ENCODE results near the gene MTHFD2. TPM values are rescaled to one million over a fixed set of nuclear protein-coding genes. Genes with fewer than 3 reads are reported as not detected.
"Not testable (repeated sequence)": the region's sequence is repeated elsewhere in the genome, so short reads cannot be mapped to it uniquely, and the experiment has no call there.

The MTHFD2 gene
- total and polyA plus RNA-seq, 12 donors, result 12.4 to 32.6 (median 19.0) TPM

DNA sequence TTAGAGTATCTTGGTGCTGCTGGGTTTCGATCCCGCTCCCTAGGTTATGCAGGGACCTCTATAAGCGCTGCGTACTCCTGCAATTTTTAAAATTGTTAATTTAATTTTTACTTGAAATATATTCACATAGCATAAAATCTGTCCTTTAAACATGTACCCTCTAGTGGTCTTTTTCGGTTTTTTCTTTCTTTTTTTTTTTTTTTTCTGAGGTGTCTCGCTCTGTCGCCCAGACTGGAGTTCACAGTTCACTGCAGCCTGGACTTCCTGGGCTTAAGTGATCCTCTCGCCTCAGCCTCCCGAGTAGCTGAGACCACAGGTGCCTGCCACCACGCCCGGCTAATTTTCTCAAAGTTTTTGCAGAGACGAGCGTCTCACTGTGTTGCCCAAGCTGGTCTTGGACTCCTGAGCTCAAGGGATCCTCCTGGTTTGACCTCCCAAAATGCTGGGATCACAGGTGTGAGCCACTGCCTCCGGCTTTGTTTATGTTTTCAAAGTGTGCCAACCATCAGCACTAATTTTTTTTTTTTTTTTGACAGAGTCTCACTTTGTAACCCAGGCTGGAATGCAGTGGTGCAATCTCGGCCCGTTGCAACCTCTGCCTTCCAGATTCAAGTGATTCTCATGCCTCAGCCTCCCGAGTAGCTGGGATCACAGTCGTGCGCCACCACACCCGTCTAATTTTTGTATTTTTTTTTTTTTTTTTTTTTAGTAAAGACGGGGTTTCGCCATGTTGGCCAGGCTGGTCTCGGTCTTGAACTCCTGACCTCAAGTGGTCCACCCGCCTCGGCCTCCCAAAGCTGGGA, 19.2 kb upstream of the MTHFD2 start:
- 55 to 56% methylated on average over 25 of the region's 25 CpGs for WGBS, 2 donors
- DNase-seq, result no peak
- intact Hi-C loops (cut with DNase I), result loop anchor here in 1 of 10 donors (2.0 kb wide), 1 partner anchor 20 kb away; the partner anchor contains the start of gene MTHFD2

DNA sequence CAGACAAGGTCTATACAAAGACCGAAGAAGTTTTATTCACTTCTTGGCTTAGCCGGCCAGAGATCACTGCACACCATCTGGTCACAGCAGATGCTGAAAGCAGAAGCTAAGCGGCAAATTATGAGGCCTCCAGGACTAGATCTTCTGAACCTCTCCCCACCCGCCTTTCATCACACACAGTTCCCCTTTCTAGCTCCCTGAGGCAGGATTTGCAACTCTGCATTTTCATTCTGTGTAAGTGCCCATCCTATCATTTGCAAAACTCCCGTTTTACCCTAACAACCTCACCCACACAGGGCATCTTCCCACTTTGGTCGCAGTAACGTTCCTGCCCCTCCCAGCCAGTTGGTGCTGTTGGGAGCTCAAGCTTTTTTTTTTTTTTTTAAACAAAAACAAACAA, 16.7 kb upstream of the MTHFD2 start:
- peak in 1 of 2 donors; percentile 42 for DNase-seq
- H3K27me3 ChIP-seq, result no peaks in the 10 kb centered on the region
- no peak overlapping the region for H3K4me3 ChIP-seq
- peak overlapping the region in 2 of 10 donors; percentile 24 to 95 for H3K27ac ChIP-seq
- WGBS, 2 donors, result 45 to 61% methylated on average over 7 of the region's 7 CpGs
- peak in 5 of 8 donors; percentile 7 to 14 (median 13) for ATAC-seq
- TF ChIP-seq, protein P1, sequence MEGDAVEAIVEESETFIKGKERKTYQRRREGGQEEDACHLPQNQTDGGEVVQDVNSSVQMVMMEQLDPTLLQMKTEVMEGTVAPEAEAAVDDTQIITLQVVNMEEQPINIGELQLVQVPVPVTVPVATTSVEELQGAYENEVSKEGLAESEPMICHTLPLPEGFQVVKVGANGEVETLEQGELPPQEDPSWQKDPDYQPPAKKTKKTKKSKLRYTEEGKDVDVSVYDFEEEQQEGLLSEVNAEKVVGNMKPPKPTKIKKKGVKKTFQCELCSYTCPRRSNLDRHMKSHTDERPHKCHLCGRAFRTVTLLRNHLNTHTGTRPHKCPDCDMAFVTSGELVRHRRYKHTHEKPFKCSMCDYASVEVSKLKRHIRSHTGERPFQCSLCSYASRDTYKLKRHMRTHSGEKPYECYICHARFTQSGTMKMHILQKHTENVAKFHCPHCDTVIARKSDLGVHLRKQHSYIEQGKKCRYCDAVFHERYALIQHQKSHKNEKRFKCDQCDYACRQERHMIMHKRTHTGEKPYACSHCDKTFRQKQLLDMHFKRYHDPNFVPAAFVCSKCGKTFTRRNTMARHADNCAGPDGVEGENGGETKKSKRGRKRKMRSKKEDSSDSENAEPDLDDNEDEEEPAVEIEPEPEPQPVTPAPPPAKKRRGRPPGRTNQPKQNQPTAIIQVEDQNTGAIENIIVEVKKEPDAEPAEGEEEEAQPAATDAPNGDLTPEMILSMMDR (IDR thresholded peaks at IDR 0.05), result no peak
- H3K4me1 ChIP-seq, result peaks cover 3 to 60% (median 14%) of the 10 kb centered on the region in 9 donors
- intact Hi-C loops (cut with DNase I), result no loop called here
- H3K9me3 ChIP-seq, result no peaks in the 10 kb centered on the region
- no peaks in the 10 kb centered on the region for H3K36me3 ChIP-seq

More for the DNA sequence above, 19.2 kb upstream of the MTHFD2 start:
- Histone ChIP-seq H3K4me1 (peaks cover 3 to 69% (median 30%) of the 10 kb centered on the region in 9 donors), H3K27ac (peak overlapping the region in 8 of 10 donors; percentile 91 to 96 (median 94)), H3K36me3 (no peaks in the 10 kb centered on the region), H3K9me3 (no peaks in the 10 kb centered on the region), H3K4me3 (peak overlapping the region; percentile 75 to 95 (median 88)), H3K27me3 (no peaks in the 10 kb centered on the region)
- ATAC-seq, result peak in 5 of 8 donors; percentile 0 to 4 (median 2)
- TF ChIP-seq, protein P1 (IDR thresholded peaks at IDR 0.05), result peak in 7 of 9 donors; percentile 21 to 47 (median 34)

DNA sequence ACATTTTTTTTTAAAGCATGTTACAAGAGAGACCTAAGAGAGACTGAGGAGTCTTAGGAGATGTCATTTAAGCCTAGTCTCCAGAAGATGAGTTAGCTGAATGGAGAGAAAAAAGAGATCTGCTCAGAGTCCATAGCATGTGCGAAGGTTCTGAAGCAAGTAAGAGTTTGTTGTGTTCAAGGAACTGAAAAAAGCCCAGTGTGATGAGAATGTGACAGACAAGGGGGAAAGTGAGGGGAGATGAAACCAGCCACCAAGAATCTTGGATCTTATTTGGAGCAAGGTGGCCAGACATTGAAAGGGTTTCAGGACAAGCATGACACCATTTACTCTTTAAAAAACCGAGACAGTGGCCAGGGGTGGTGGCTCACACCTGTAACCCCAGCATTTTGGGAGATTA, 14.5 kb upstream of the MTHFD2 start:
- intact Hi-C loops (cut with DNase I), result no loop called here
- Histone ChIP-seq H3K36me3 (no peaks in the 10 kb centered on the region), H3K9me3 (no peaks in the 10 kb centered on the region), H3K4me3 (no peak overlapping the region), H3K27me3 (no peaks in the 10 kb centered on the region), H3K27ac (peak overlapping the region in 1 of 10 donors; percentile 47), H3K4me1 (peaks cover 0 to 70% (median 3%) of the 10 kb centered on the region in 9 donors)
- TF ChIP-seq, protein P1 (IDR thresholded peaks at IDR 0.05), result no peak
- WGBS, 2 donors, result 79 to 94% methylated on average over 2 of the region's 2 CpGs
- DNase-seq, result no peak
- no peak for ATAC-seq

DNA sequence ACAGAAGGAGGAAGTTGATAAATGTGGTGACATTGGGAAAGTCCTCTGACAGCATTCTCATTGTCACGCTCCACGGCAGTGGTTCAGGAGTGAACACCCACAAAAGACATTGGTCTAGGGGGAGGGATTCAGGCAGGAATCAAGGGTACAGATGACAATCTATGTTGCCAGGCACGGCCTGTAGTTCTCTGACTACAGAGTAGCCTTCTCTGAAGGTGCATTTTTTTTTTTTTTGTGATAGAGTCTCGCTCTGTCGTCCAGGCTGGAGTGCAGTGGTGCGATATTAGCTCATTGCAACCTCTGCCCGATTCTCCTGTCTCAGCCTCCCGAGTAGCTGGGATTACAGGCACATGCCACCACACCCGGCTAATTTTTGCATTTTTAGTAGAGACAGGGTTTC, 12.4 kb upstream of the MTHFD2 start:
- Histone ChIP-seq H3K4me3 (peak overlapping the region in 1 of 10 donors; percentile 26), H3K27ac (peak overlapping the region in 3 of 10 donors; percentile 23 to 93 (median 39)), H3K4me1 (peaks cover 0 to 50% (median 0%) of the 10 kb centered on the region in 9 donors), H3K36me3 (no peaks in the 10 kb centered on the region), H3K27me3 (no peaks in the 10 kb centered on the region), H3K9me3 (no peaks in the 10 kb centered on the region)
- DNase-seq (no peak), ATAC-seq (peak in 7 of 8 donors; percentile 35 to 71 (median 60))
- TF ChIP-seq, protein P1 (IDR thresholded peaks at IDR 0.05), result no peak
- intact Hi-C loops (cut with DNase I), result no loop called here
- WGBS, 2 donors, result 77 to 80% methylated on average over 9 of the region's 9 CpGs

DNA sequence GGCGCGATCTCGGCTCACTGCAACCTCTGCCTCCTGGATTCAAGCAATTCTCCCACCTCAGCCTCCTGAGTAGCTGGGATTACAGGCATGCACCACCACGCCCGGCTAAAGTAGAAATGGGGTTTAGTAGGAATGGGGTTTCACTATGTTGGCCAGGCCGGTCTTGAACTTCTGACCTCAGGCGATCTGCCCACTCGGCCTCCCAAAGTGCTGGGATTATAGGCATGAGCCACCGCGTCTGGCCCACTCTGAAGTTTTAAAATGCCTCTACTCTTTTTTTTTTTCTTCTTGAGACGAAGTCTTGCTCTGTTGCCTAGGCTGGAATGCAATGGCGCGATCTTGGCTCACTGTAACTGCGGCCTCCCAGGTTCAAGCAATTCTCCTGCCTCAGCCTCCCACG, 11.7 kb upstream of the MTHFD2 start:
- Histone ChIP-seq H3K4me1 (peaks cover 0 to 45% (median 0%) of the 10 kb centered on the region in 9 donors), H3K27ac (peak overlapping the region in 1 of 10 donors; percentile 93)
- H3K36me3 ChIP-seq; intact Hi-C loops (cut with DNase I); DNase-seq; H3K27me3 ChIP-seq; H3K4me3 ChIP-seq; H3K9me3 ChIP-seq; ATAC-seq: not testable (repeated sequence)
- 96 to 97% methylated on average over 15 of the region's 15 CpGs for WGBS, 2 donors
